GM11168 (cell line): ENCODE results near the gene NPSR1.
"Not testable (repeated sequence)": the region's sequence is repeated elsewhere in the genome, so short reads cannot be mapped to it uniquely, and the experiment has no call there.

Source experiments
- in situ Hi-C: fragments of 300-500 bp; cut with MboI; formaldehyde crosslinking; loops from one replicate; pipeline ENCODE4 v1.12.0; 2022; ENCODE audit warnings: low sequenced_read_pairs; ENCODE audit not compliant: unreplicated experiment

NPSR1 gene

DNA sequence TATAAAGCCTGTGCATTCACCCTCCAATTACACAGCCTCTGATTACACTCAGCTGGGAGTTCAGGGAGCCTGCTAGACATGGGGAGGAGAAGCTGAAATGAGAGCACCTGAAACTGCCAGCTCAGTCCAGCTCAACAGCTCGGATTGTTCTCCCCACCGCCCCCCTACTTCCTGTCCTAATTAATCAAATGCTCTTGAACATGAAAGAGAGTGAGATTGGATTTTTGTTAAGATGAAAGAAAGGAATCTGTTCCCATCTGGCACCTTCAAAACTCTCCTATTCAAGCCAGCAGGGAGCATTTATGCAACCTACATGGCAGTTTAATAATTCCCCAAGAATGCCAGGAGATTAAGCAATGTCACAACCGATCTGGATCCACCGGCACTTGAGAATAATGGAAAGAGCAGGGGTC, 98.0 kb downstream of the NPSR1 start:
- in situ Hi-C loops = no loop called here

DNA sequence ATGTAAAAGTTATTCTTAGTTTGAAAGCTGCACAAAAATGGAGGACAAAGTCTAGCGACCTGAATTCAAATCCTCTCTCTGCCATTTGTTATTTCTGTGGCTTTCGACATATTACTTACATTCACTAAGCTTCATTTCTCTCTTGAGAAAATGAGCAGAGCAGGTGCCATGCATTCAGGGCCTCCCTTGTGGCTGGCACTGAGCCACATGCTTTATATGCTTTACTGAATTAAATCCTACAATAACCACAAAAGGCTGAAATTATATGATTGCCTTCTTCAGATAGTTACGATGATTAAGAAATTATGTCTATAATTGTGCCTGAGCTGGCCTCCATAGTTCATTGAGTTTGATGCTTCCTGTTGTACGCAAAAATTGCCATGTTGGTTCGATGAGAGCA, 98.7 kb downstream of the NPSR1 start:
- in situ Hi-C loops = no loop called here

DNA sequence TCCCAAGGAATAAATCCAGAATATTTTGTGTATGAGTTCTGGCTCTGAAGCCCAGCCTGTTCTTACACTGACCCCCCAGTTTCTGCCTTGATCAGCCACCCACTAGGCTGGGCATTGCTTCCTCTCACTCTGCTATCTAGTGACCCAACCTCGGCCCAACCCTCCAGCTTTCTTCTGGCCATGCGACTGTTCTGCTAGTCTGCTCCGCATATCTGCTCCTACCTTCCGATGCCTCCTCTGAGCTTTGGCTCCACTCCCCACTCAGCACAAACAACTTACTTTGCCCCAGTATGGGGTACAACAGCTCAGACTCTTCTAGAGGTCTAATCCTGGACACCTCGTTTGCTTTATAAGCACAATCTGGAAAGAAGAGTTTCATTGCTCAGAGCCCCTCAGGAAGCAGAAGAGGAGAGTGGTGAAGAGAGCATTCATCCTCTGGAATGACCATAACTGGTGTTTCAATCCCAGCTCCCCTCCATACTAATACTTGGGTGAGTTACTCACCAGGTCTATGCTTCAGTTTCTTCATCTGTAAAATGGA, 99.6 kb downstream of the NPSR1 start:
- in situ Hi-C loops = no loop called here

DNA sequence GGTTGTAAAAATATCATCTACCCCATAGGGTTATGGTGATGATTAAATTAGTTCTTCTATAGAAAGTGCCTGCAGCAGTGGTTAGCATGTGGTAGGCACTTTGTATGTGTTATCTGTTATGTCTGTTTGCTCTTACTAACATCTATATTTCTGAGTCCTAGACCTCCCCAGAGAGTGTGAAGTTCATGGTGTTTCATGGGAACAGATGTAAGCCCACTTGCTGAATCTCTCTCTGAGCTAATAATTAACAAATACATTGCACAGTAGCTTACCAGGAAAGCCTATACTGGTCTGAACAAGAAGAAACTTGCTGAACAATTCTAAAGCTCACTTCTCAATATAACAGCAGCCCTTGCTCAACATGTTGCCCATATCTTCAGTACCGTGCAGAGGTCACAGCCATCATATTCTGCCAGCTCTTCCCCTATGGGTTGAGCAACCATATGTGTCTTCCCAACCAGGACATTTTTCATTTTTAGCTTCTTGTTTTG, 100.1 kb downstream of the NPSR1 start:
- in situ Hi-C loops = no loop called here

- in situ Hi-C loops = no loop called here
Measured at GRCh38 chr7:34759477-34760125, 101.6 kb downstream of the NPSR1 start.

- in situ Hi-C loops = no loop called here
Measured at GRCh38 chr7:34760271-34760670, 102.3 kb downstream of the NPSR1 start.

DNA sequence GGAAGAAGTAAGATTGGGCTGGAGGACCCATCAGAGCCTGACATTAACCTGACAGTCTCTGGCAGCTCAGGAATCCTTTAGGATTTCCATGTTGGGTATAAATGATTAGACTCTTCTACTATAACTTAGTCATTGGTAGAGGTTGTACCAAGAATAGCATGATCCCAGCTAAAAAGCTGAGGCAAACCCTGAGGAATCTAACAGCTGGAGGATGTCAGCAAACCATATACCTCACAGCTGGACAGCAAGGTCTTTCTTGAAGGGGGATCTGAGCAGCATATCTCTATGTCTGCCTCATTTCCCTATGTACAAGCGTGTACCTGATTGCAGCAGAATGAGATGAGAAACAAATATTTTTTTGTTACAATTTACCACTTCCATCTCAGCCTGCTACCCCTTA, 103.2 kb downstream of the NPSR1 start:
- in situ Hi-C loops = no loop called here

DNA sequence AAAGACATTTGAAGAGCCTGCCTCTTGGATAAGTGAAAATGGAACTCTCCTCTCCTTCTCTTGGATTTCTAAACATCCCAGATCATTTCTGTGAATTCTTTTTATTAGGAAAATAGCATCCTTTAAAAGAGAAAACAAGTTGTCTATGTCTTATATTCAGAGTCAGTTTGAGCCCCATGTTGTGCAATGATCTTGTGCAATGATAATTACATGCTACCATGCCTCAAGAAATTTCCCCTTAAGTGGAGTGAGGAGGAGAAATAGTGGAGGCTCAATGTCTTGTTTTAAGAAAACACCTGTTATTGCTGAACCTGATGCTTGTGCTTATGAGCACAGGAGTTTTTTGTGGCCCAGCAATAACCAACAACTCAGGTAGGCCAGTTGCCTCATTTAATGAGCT, 103.6 kb downstream of the NPSR1 start:
- in situ Hi-C loops = no loop called here

- in situ Hi-C loops = no loop called here
Measured at GRCh38 chr7:34762764-34763163, 104.7 kb downstream of the NPSR1 start.

DNA sequence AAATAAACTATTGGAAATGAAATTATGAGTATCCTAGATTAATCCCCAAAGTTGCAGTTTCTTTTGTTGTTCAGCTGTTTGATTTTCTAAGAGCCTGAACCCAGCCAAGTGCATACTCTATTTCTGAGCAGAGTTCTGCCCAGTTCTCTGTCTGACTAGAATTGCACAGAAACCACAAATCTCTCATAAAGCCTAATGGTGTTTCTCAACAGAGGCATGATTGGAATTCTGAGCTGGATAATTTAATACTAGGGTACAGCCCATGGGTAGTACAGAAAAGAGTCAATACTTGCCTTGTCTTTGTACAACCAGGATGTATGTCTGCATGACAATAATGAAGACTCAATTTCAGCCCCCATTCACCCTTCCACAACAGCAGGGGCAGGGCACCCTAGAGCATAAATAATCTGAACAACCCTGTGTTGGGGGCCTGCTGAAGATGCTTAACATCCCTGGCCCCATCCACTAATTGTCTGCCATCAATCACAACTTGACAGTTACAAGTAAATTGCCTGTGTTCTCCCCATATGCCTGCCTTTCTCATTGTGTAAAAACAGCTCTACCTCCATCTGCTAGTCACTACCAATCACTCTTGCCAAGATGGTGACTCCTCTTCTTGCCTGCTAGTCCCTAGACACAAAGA, 114.4 kb downstream of the NPSR1 start:
- in situ Hi-C loops = no loop called here

GRCh38 chr7:34776748-34777358, 118.8 kb downstream of the NPSR1 start:
- in situ Hi-C loops = no loop called here

DNA sequence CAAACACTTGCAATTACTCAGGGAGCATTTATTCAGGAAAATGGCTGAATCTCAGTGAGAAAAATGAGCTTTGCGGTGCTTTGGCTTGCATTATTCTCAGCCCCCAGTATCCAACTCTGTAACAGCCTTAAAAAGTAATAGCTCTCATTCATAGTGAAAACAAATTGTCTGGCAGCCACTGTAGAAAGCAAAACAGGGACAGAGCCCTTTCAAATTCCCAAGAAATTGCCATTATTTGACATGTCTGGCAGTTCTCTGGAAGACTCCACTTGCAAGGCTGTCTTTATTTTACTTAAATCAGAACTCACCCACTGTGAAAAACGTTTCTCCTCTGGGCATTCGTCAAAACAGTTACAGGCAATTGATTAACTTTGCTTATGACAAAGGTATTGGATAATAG, 122.5 kb downstream of the NPSR1 start:
- in situ Hi-C loops = no loop called here

- in situ Hi-C loops = no loop called here
Measured at GRCh38 chr7:34787586-34787985, 129.6 kb downstream of the NPSR1 start.

DNA sequence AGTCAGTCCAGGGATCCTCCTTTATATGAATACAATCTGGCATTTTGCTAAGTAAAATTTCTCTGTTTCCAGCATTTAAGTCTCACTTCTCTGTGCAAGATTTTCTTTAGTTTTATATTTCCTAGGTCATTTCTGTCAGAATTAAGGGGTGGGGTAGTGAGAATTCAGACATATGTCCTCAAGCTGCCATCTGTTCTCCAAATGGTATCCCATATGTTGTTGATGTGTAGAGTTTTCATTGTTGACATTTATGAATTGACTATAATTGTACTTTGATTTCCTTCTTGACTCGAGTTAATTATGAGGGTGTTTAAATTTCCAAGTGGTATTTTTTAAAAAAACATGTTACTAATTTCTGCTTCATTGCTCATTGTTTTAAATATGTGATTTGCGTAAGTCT, 148.8 kb downstream of the NPSR1 start:
- in situ Hi-C loops = no loop called here

GRCh38 chr7:34807548-34808340, 149.7 kb downstream of the NPSR1 start:
- in situ Hi-C loops = no loop called here

DNA sequence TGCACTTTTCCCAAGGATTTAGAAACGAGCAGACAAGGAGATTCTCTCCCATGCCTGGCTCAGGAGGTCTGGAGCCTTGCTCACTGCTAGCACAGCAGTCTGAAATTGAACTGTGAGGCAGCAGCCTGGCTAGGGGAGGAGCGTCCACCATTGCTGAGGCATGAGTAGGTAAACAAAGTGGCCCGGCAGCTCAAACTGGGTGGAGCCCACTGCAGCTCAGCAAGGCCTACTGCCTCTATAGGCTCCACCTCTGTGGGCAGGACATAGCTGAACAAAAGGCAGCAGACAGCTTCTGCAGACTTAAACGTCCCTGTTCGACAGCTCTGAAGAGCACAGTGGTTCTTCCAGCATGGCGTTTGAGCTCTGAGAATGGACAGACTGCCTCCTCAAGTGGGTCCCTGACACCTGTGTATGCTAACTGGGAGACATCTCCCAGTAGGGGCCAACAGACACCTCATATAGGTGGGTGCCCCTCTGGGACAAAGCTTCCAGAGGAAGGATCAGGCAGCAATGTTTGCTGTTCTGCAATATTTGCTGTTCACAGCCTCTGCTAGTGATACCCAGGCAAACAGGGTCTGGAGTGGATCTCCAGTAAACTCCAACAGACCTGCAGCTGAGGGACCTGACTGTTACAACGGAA, 156.3 kb downstream of the NPSR1 start:
- in situ Hi-C loops = not testable (repeated sequence)

DNA sequence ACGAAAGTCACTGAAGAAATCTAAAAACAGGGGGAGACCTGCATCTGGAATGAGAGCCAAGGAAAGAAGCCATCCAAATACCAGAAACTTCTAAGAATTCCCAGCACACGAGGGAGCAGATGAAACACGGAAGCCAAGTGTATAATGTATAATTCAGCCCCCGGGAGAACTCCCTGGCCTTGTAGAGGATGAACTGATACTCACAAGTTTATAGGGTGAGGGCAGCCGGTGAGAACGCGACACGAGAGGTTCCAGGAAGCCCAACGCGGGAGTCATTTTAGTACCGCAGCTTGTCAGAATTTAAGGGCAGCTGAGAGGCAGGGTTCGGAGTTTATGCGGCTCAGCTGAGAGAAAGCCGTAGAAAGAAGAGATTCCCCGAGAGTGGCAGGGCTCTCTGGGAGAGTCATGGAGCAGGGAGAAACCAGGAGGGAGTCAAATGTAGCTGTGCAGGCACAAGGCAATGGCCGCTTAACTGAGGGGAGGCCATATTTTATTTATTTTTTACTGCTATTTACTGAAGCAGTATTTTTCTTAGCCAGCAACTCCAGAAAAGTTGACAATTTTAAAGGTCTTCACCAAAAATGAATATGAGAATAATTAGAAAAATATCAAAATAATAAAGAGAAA, 164.0 kb downstream of the NPSR1 start:
- in situ Hi-C loops = no loop called here

- in situ Hi-C loops = no loop called here
Measured at GRCh38 chr7:34823650-34824258, 165.7 kb downstream of the NPSR1 start.

GRCh38 chr7:34825221-34825620, 167.2 kb downstream of the NPSR1 start:
- in situ Hi-C loops = no loop called here
